SH-SY5Y (cell line): ENCODE data around the gene CCDC144A.

ENCODE experiments used
- GATA2 ChIP-seq: IDR thresholded peaks from 2 replicates; pipeline ENCODE4 v1.6.1; 2011; ENCODE audit warnings: mild to moderate bottlenecking, low read depth, low read length
- GATA3 ChIP-seq: IDR thresholded peaks from 2 replicates; pipeline ENCODE4 v1.6.1; 2011; ENCODE audit warnings: low read depth, mild to moderate bottlenecking, low read length, moderate library complexity

DNA sequence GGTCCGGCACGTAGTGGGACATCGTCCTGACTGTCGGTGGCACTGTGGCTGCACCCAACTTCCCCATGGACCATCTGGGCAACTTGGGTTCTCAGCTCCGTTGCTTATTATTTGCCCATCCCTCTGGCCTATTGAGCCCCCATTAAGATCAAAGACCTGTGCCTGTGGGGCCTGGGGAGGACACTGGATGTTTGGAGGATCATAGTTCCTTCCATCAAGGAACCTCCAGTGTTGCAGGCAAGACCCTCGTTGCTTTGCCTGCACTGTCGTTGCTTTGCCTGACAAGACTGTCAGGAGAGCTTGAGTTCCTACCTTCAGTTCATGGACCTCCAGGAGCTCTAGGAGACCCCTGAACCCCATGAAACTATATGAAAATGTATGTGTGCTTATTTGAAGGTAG lies 127.2 kb downstream of the CCDC144A start:
- TF ChIP-seq GATA2 = no peak
- no peak for TF ChIP-seq GATA3
